ENCODE measurements around the gene LGALS9B. TPM values are rescaled to one million over a fixed set of nuclear protein-coding genes. Genes with fewer than 3 reads are reported as not detected.
"Not testable (repeated sequence)": the region's sequence is repeated elsewhere in the genome, so short reads cannot be mapped to it uniquely, and the experiment has no call there.

Gene LGALS9B
- total RNA-seq, 1 experiment from 2014 or later: not detected

DNA sequence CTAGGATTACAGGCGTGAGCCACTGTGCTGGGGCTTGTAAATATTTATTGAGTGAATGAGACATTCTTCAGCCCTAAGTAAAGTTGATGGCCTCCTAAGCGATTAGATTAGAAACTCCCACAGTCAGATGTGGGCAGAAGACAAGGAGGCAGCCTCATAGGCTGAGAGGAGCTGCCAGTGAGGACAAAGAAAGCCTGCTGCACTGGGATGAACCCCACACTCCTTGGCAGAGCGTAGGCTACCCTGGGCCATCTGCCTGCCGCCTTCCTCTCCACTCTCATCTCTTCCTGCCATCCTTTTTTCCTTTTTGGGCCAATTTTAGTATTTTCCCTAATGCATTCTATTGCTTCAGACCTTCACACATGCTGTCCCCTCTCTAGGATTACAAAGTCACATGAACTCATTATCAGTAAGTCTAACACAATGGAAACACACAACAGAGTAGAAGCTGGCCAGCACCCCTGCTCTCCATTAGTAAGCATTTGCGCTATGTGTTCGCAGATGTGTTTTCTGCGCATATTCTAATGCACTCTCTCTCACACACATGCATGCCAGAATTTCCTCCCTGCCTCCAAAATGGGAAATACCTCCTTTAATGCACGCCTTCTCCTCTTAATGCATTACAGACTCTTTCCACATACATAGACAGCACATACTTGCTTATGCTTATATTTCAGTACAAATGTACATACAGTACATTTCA, 12.7 kb upstream of the LGALS9B start:
- DNase-seq; H3K36me3 ChIP-seq; H3K27ac ChIP-seq; H3K4me1 ChIP-seq; H3K27me3 ChIP-seq; H3K9me3 ChIP-seq (replicated peaks); H3K4me3 ChIP-seq: not testable (repeated sequence)

DNA sequence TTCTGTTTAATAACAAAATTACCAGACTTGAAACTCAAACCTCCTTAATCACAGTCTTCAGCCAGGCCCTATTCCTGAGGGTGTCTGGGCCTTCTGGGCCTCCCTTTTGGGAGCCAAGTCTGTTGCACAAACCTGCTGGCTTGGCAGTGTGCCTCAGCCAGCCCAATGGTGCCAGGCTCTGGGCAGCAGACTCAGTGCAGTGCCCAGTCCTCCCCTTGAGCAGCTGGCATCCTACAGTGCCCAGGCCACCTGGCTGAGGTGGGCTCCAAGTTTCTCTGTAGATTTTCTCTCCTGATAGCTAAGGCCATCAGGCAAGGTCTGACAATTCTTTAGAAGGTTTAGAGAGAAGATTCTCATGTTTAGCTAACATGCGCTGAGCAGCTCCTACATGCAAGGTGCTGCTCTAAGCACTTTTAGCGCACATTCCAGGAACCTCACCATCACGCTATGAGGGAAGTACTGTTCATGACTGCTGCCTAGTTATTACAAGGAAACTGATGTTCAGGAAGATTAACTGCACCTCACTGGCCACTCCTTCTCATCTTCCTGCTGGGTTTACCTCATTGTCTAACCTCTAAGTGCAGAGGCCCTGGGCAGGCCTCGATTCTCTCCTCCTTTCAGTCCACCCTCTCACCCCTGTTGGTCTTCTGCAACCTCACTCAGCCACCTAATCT, 10.2 kb upstream of the LGALS9B start:
- not testable (repeated sequence) for H3K36me3 ChIP-seq; H3K27ac ChIP-seq; H3K27me3 ChIP-seq; DNase-seq; H3K4me3 ChIP-seq; H3K4me1 ChIP-seq; H3K9me3 ChIP-seq (replicated peaks)

DNA sequence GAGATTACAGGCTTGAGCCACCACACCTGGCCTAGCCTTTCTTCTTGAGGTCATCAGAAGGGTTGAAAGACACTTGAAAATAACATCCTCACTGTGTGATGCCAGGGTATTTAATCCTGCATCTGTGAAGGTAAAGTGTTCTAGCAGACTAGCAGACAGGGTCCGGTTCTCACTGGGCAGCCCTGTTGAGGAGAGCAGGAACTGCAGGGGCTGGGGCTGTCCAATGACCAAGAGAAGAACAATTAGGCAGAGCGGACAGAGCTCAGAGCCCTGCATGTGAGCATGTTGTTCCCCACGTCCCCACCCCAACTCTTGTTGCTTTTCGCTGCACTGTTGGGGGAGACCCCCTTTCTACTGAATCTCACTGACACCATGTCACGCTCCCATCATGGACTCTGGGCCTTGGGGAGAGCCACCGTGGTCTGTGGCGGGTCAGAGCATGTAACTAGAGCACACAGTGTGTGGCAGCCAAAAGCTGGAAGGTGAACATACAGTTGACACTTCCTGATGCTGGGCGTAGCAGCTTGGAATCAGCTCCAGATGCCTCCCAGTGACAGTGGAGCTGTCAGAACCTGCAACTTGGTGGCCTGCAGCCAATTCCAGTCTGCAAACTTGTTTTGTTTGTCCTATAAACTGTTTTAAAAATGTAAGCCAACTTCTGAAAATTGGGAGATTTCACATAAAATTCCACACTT, 7.9 kb upstream of the LGALS9B start:
- DNase-seq; H3K9me3 ChIP-seq (replicated peaks); H3K27me3 ChIP-seq; H3K4me3 ChIP-seq; H3K27ac ChIP-seq; H3K36me3 ChIP-seq; H3K4me1 ChIP-seq: not testable (repeated sequence)

GRCh38 chr17:20474081-20474480, 6.7 kb upstream of the LGALS9B start:
- not testable (repeated sequence) for H3K27me3 ChIP-seq; H3K9me3 ChIP-seq (replicated peaks); DNase-seq; H3K36me3 ChIP-seq; H3K4me1 ChIP-seq; H3K27ac ChIP-seq; H3K4me3 ChIP-seq

- H3K9me3 ChIP-seq (replicated peaks); H3K27ac ChIP-seq; H3K27me3 ChIP-seq; DNase-seq; H3K4me3 ChIP-seq; H3K4me1 ChIP-seq; H3K36me3 ChIP-seq: not testable (repeated sequence)
These were observed 2.6 kb upstream of the LGALS9B start for GRCh38 chr17:20469946-20470345.

DNA sequence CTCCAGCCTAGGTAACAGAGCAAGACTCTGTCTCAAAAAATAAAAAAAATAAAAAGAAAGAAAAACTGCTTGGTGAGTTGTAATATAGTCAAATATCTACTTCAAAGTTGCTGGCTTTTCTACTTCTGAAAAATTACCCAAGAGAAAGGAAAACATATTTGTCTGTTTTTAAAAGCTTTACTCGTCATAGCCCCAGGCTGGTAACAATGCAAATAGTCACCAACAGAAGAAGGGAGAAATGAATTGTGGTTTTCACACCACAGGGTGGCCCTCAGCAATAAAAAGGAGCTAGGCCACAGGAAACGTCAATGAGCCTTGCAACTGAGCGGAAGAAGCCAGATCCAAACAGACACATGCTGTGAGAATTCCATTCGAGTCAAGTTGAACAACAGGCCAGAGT, 1.8 kb upstream of the LGALS9B start:
- H3K4me3 ChIP-seq; H3K4me1 ChIP-seq; H3K27me3 ChIP-seq; H3K36me3 ChIP-seq; H3K27ac ChIP-seq; H3K9me3 ChIP-seq (replicated peaks); DNase-seq: not testable (repeated sequence)

GRCh38 chr17:20466999-20467398, 340 bp downstream of the LGALS9B start:
- H3K36me3 ChIP-seq, DNase-seq: not testable (repeated sequence)

GRCh38 chr17:20466553-20466952, 786 bp downstream of the LGALS9B start:
- DNase-seq; H3K27me3 ChIP-seq; H3K36me3 ChIP-seq; H3K4me1 ChIP-seq; H3K27ac ChIP-seq; H3K9me3 ChIP-seq (replicated peaks); H3K4me3 ChIP-seq: not testable (repeated sequence)

More at GRCh38 chr17:20466999-20467398, 340 bp downstream of the LGALS9B start:
- not testable (repeated sequence) for H3K4me1 ChIP-seq; H3K27ac ChIP-seq; H3K9me3 ChIP-seq (replicated peaks); H3K27me3 ChIP-seq; H3K4me3 ChIP-seq

DNA sequence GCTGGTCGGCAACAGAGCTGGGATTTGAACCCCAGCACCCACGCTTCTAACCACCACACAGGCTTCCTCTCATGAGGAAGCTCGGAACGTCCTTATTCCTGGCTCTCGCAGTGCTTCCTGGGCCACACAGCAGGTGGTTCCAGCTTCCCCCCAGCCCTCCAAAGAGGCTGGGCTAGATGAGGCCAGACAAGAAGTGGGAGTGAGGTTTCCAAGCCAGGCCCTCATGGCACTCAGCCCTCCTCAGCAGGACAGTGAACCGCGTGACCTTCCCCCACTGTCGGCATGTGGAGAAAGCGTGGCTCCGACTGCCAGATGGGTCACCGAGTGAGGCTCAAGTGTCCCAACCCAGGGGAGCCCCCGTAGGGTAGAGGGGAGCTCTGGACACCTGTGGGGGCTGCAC, 1.8 kb downstream of the LGALS9B start:
- H3K27me3 ChIP-seq; DNase-seq; H3K27ac ChIP-seq; H3K9me3 ChIP-seq (replicated peaks); H3K36me3 ChIP-seq; H3K4me1 ChIP-seq; H3K4me3 ChIP-seq: not testable (repeated sequence)

DNA sequence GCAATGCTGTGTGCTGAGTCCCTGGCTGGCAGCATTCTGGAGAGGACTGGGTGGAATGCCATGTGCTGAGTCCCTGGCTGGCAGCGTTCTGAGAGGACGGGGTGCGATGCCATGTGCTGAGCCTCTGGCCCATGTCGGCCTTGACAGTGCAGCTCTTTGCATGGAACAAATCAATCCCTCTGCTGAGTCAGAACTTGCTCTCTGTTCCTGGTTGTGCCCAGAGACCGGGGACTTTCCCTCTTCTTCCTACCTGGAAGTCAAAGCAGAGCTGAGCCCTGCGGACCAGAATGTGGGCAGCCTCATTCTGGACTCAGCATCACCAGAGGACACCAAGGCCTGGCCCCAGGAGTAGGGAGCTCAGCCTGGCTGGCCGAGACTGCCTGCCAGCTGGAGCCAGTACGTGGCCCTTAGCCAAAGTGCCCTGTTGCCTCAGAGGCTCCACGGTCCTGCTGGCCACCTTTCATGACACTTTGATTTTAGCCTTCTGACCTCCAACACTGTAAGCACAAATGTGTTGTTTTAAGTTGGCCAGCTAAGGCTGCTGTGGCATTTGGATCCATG, 2.4 kb downstream of the LGALS9B start:
- not testable (repeated sequence) for H3K36me3 ChIP-seq; H3K9me3 ChIP-seq (replicated peaks); H3K27ac ChIP-seq; H3K4me1 ChIP-seq; H3K4me3 ChIP-seq; H3K27me3 ChIP-seq; DNase-seq

GRCh38 chr17:20462158-20462557, 5.2 kb downstream of the LGALS9B start:
- not testable (repeated sequence) for H3K36me3 ChIP-seq; H3K4me1 ChIP-seq; H3K4me3 ChIP-seq; H3K27ac ChIP-seq; H3K27me3 ChIP-seq; DNase-seq; H3K9me3 ChIP-seq (replicated peaks)

- H3K36me3 ChIP-seq; H3K27me3 ChIP-seq; H3K4me3 ChIP-seq; H3K9me3 ChIP-seq (replicated peaks); H3K27ac ChIP-seq; DNase-seq; H3K4me1 ChIP-seq: not testable (repeated sequence)
These were observed 9.4 kb downstream of the LGALS9B start for GRCh38 chr17:20457848-20458381.

DNA sequence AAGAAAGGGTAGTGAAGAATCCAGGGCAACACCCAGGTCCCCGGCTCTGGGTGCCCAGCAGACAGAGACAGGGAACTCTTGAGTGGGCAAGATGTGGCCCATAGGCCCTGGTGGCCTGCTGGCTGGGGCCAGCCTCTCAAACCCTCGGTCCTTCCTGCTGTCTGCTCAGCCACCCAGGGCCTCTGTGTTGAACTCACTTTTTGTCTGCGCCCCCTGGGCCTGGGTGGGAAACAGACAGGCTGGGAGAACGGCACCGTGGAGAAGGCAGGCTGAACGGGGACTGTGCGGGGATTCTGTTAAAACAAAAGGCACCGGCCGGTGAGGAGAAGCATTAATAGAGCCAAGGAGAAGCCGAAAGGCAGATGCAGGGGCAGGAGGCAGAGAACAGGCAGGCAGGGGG, 12.2 kb downstream of the LGALS9B start:
- not testable (repeated sequence) for H3K27ac ChIP-seq

GRCh38 chr17:20453820-20454434, 13.4 kb downstream of the LGALS9B start:
- not testable (repeated sequence) for H3K4me1 ChIP-seq; DNase-seq; H3K36me3 ChIP-seq; H3K27ac ChIP-seq; H3K27me3 ChIP-seq; H3K4me3 ChIP-seq; H3K9me3 ChIP-seq (replicated peaks)

More for the DNA sequence above, 12.2 kb downstream of the LGALS9B start:
- not testable (repeated sequence) for H3K4me3 ChIP-seq; DNase-seq; H3K36me3 ChIP-seq; H3K27me3 ChIP-seq; H3K9me3 ChIP-seq (replicated peaks); H3K4me1 ChIP-seq

DNA sequence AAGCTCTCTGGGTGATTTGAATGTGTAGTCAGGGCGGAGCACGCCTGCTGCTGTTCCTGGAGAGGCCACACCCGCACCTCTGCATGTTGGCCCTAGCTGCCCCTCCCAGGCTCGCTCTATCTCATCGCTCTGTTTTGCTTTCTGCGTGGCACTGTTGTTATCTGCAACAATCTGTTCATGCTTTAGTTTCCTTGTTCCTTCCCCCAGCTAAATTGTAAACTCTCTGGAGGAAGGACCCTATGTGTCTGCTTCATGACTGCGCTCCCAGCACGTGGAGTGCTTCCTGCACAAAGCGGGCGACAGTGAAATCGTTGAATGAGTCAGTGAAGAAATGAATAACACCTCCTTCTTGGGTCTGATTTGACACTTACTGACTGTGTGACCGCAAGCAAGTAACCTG, 16.5 kb downstream of the LGALS9B start:
- not testable (repeated sequence) for H3K4me1 ChIP-seq; H3K27me3 ChIP-seq; H3K4me3 ChIP-seq; H3K27ac ChIP-seq; DNase-seq; H3K36me3 ChIP-seq; H3K9me3 ChIP-seq (replicated peaks)
